Liver (tissue), 9 donors: ENCODE data around the gene TBC1D7. TPM values are rescaled to one million over a fixed set of nuclear protein-coding genes. Genes with fewer than 3 reads are reported as not detected.

Source experiments
- DNase-seq: peaks from one replicate; pipeline ENCODE4 v3.0.0-alpha.2; 2017; ENCODE audit warnings: low spot score
- H3K27ac ChIP-seq, 2 donors: one replicate each; pipeline ENCODE4 v1.7.0; 2013; ENCODE audit warnings: inconsistent platforms in 2 of 2, low read length in 2 of 2, control low read depth in 1 of 2, low read depth in 1 of 2, mild to moderate bottlenecking in 1 of 2
- H3K27me3 ChIP-seq, 4 donors: one replicate each; pipeline versions ENCODE4 v1.6.1 to v1.7.0; 2013; ENCODE audit warnings: low read length in 3 of 4, inconsistent platforms in 1 of 4, mild to moderate bottlenecking in 1 of 4, moderate library complexity in 1 of 4; ENCODE audit not compliant: control insufficient read depth in 4 of 4, insufficient read depth in 4 of 4
- H3K36me3 ChIP-seq, 4 donors: one replicate each; pipeline versions ENCODE4 v1.6.1 to v1.7.0; 2013; ENCODE audit warnings: low read length in 3 of 4, mild to moderate bottlenecking in 3 of 4, low read depth in 1 of 4, moderate library complexity in 1 of 4; ENCODE audit not compliant: control insufficient read depth in 4 of 4, insufficient read depth in 3 of 4
- H3K4me1 ChIP-seq, 4 donors: one replicate each; pipeline versions ENCODE4 v1.6.1 to v1.7.0; 2013; ENCODE audit warnings: low read length in 3 of 4, mild to moderate bottlenecking in 3 of 4, moderate library complexity in 1 of 4; ENCODE audit not compliant: control insufficient read depth in 4 of 4, insufficient read depth in 4 of 4
- H3K4me3 ChIP-seq, 3 donors: one replicate each; pipeline versions ENCODE4 v1.6.1 to v1.7.0; 2013; ENCODE audit warnings: low read length in 3 of 3, control low read depth in 1 of 3, low read depth in 1 of 3, mild to moderate bottlenecking in 1 of 3
- H3K9ac ChIP-seq, 2 donors: one replicate each; pipeline ENCODE4 v1.7.0; 2013; ENCODE audit warnings: low read length in 2 of 2, mild to moderate bottlenecking in 2 of 2, moderate library complexity in 2 of 2, control low read depth in 1 of 2, low read depth in 1 of 2
- H3K9me3 ChIP-seq, 4 donors: one replicate each; pipeline versions ENCODE4 v1.6.1 to v1.7.0; 2013; ENCODE audit warnings: low read length in 3 of 4; ENCODE audit not compliant: control insufficient read depth in 4 of 4
- ATF3 ChIP-seq: IDR thresholded peaks from 2 replicates; pipeline ENCODE4 v1.6.1; 2016; ENCODE audit warnings: antibody characterized with exemption
- EGR1 ChIP-seq, 2 donors: IDR thresholded peaks; 2 replicates each; pipeline ENCODE4 v1.6.1; 2016 to 2018; ENCODE audit warnings: antibody characterized with exemption in 2 of 2, low read depth in 2 of 2
- FOXA2 ChIP-seq: IDR thresholded peaks from 2 replicates; pipeline ENCODE4 v1.6.1; 2016; ENCODE audit warnings: antibody characterized with exemption
- HNF4A ChIP-seq, 2 donors: conservative IDR thresholded peaks; 2 replicates each; pipeline ENCODE4 v1.6.1; 2016; ENCODE audit warnings: antibody characterized with exemption in 2 of 2, mild to moderate bottlenecking in 2 of 2
- HNF4G ChIP-seq: IDR thresholded peaks from 2 replicates; pipeline ENCODE4 v1.6.1; 2016; ENCODE audit warnings: antibody characterized with exemption
- NR2F2 ChIP-seq: IDR thresholded peaks from 2 replicates; pipeline ENCODE4 v1.6.1; 2016; ENCODE audit warnings: antibody characterized with exemption
- RAD21 ChIP-seq, 2 donors: IDR thresholded peaks; 2 replicates each; pipeline ENCODE4 v1.6.1; 2016; ENCODE audit warnings: antibody characterized with exemption in 2 of 2, mild to moderate bottlenecking in 2 of 2
- REST ChIP-seq: IDR thresholded peaks from 2 replicates; pipeline ENCODE4 v1.6.1; 2016; ENCODE audit warnings: antibody characterized with exemption, mild to moderate bottlenecking
- SP1 ChIP-seq: IDR thresholded peaks from 2 replicates; pipeline ENCODE4 v1.6.1; 2018; ENCODE audit warnings: antibody characterized with exemption, mild to moderate bottlenecking
- WGBS: extraction: QIAGEN DNeasy Blood & Tissue Kit; methylation state at CpG from one replicate; pipeline ENCODE4 v1.1.7; 2013; 5-methylcytosine and 5-hydroxymethylcytosine counted together
- polyA plus RNA-seq, 2 donors: library from polyadenylated mRNA; stranded (reverse) in 1 of 2; unstranded in 1 of 2; fragments of 200-250 nt in 1 of 2; fragments of >200 nt in 1 of 2; fragmentation: Nextera tagmentation in 1 of 2; extraction: Ambion mirVana in 1 of 2; gene quantifications; one replicate each; pipeline versions ENCODE4 v1.2.1 to v1.2.3, GENCODE V29; 2013 to 2015
- total RNA-seq, 2 donors: library from RNA; depleted of rRNA; stranded (reverse); fragments of >200 nt; gene quantifications; one replicate each; pipeline ENCODE4 v1.2.3, GENCODE V29; 2014
- TF ChIP-seq, protein P1 (sequence below): IDR thresholded peaks from 2 replicates; pipeline ENCODE4 v1.6.1; 2016; ENCODE audit warnings: antibody characterized with exemption
- TF ChIP-seq, protein P2 (sequence below): IDR thresholded peaks from 2 replicates; pipeline ENCODE4 v1.6.1; 2016; ENCODE audit warnings: antibody characterized with exemption
- TF ChIP-seq, protein P3 (sequence below): fragments of 150-350 bp; IDR thresholded peaks from 2 replicates; pipeline ENCODE4 v1.5.1; 2017; ENCODE audit warnings: improper control_type of control experiment, low read depth, low read length; ENCODE audit not compliant: missing input control
- donor health status: healthy.
- donor health status: healthy.
- donor health status: healthy.
- donor health status: healthy.
- donor health status: healthy.

TBC1D7 gene
- total and polyA plus RNA-seq, 4 donors, result 9.6 to 18.8 (median 10.6) TPM

GRCh38 chr6:13375360-13375878 is 47.1 kb upstream of the TBC1D7 start (continued):
- TF ChIP-seq REST (no peak), RAD21 (IDR thresholded peaks at IDR 0.05) (no peak), FOXA2 (no peak)
- TF ChIP-seq, protein P1, sequence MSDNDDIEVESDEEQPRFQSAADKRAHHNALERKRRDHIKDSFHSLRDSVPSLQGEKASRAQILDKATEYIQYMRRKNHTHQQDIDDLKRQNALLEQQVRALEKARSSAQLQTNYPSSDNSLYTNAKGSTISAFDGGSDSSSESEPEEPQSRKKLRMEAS, result no peak

- Histone ChIP-seq H3K4me1 (no peaks in the 10 kb centered on the region), H3K4me3 (no peak overlapping the region), H3K36me3 (peaks cover 0 to 6% (median 0%) of the 10 kb centered on the region in 4 donors), H3K27me3 (no peaks in the 10 kb centered on the region), H3K9me3 (no peaks in the 10 kb centered on the region), H3K9ac (no peak overlapping the region), H3K27ac (no peak overlapping the region)
- no peak for DNase-seq
- 87% methylated on average over 1 of the region's 1 CpG for WGBS
- TF ChIP-seq, protein P2, sequence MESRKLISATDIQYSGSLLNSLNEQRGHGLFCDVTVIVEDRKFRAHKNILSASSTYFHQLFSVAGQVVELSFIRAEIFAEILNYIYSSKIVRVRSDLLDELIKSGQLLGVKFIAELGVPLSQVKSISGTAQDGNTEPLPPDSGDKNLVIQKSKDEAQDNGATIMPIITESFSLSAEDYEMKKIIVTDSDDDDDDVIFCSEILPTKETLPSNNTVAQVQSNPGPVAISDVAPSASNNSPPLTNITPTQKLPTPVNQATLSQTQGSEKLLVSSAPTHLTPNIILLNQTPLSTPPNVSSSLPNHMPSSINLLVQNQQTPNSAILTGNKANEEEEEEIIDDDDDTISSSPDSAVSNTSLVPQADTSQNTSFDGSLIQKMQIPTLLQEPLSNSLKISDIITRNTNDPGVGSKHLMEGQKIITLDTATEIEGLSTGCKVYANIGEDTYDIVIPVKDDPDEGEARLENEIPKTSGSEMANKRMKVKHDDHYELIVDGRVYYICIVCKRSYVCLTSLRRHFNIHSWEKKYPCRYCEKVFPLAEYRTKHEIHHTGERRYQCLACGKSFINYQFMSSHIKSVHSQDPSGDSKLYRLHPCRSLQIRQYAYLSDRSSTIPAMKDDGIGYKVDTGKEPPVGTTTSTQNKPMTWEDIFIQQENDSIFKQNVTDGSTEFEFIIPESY, result no peak
- TF ChIP-seq, protein P1, result no peak
- TF ChIP-seq REST (no peak), EGR1 (IDR thresholded peaks at IDR 0.05; ENCODE audit: low read depth in 2 of 2) (no peak), SP1 (no peak), HNF4G (no peak), ATF3 (no peak), HNF4A (conservative IDR thresholded peaks at IDR 0.05) (no peak), NR2F2 (no peak)
- TF ChIP-seq, protein P3, sequence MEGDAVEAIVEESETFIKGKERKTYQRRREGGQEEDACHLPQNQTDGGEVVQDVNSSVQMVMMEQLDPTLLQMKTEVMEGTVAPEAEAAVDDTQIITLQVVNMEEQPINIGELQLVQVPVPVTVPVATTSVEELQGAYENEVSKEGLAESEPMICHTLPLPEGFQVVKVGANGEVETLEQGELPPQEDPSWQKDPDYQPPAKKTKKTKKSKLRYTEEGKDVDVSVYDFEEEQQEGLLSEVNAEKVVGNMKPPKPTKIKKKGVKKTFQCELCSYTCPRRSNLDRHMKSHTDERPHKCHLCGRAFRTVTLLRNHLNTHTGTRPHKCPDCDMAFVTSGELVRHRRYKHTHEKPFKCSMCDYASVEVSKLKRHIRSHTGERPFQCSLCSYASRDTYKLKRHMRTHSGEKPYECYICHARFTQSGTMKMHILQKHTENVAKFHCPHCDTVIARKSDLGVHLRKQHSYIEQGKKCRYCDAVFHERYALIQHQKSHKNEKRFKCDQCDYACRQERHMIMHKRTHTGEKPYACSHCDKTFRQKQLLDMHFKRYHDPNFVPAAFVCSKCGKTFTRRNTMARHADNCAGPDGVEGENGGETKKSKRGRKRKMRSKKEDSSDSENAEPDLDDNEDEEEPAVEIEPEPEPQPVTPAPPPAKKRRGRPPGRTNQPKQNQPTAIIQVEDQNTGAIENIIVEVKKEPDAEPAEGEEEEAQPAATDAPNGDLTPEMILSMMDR, result no peak
Measured at GRCh38 chr6:13373919-13374318, 45.6 kb upstream of the TBC1D7 start.
